Prostate gland (tissue), 2 donors: Measurements from ENCODE around the gene IL17RC. TPM values are rescaled to one million over a fixed set of nuclear protein-coding genes. Genes with fewer than 3 reads are reported as not detected.
"Not testable (repeated sequence)": the region's sequence is repeated elsewhere in the genome, so short reads cannot be mapped to it uniquely, and the experiment has no call there.

Source experiments
- DNase-seq: peaks from one replicate; pipeline ENCODE4 v3.0.0-alpha.2; 2019; ENCODE audit warnings: low spot score
- H3K27ac ChIP-seq, 2 donors: fragments of 200-600 bp; sonication (generic); 2 replicates each; pipeline ENCODE4 v1.5.1; 2017 to 2019
- H3K27me3 ChIP-seq: fragments of 200-600 bp; sonication (generic); replicated peaks from 2 replicates; pipeline ENCODE4 v1.5.1; 2019; ENCODE audit not compliant: insufficient read depth
- H3K36me3 ChIP-seq, 2 donors: fragments of 200-600 bp; sonication (generic); 1 replicate in 1 of 2; 2 replicates in 1 of 2; pipeline versions ENCODE4 v1.5.1 to v1.8.1; 2017 to 2019
- H3K4me1 ChIP-seq: fragments of 200-600 bp; sonication (generic); replicated peaks from 2 replicates; pipeline ENCODE4 v1.5.1; 2019
- H3K4me3 ChIP-seq, 2 donors: fragments of 200-600 bp; sonication (generic); 2 replicates each; pipeline ENCODE4 v1.5.1; 2017 to 2019
- H3K9me3 ChIP-seq: fragments of 200-600 bp; sonication (generic); 2 replicates; pipeline ENCODE4 v1.5.1; 2017
- POLR2A ChIP-seq: fragments of 450-650 bp; IDR thresholded peaks from one replicate; pipeline ENCODE4 v1.6.1; 2016; ENCODE audit warnings: antibody characterized with exemption, mild to moderate bottlenecking
- POLR2AphosphoS5 ChIP-seq: sonication (generic); formaldehyde crosslinking; IDR thresholded peaks from one replicate; pipeline ENCODE4 v1.6.1; 2017; ENCODE audit warnings: antibody characterized with exemption
- WGBS: methylation state at CpG from one replicate; pipeline ENCODE4 v1.1.5; 2018; 5-methylcytosine and 5-hydroxymethylcytosine counted together
- intact Hi-C: fragments of 100-400 bp; cut with DNase I; formaldehyde crosslinking; loops from one replicate; pipeline ENCODE4 v1.14.2; 2022
- total RNA-seq, 2 donors: library from RNA; depleted of rRNA; stranded (reverse); fragments of >200 nt; gene quantifications; one replicate each; pipeline ENCODE4 v1.1.0, GENCODE V29; 2016
- TF ChIP-seq, protein P1 (sequence below), 4 experiments: fragments of 200-600 bp in 2 of 4; fragments of 450-650 bp in 2 of 4; sonication (generic) in 2 of 4; IDR thresholded peaks; 1 replicate in 3 of 4; 2 replicates in 1 of 4; pipeline ENCODE4 v1.5.1; 2016 to 2019; ENCODE audit warnings: antibody characterized with exemption in 4 of 4, mild to moderate bottlenecking in 2 of 4, moderate library complexity in 2 of 4

Gene IL17RC
- total RNA-seq, 2 donors from 2014 or later, result 80.7 to 152 TPM

DNA sequence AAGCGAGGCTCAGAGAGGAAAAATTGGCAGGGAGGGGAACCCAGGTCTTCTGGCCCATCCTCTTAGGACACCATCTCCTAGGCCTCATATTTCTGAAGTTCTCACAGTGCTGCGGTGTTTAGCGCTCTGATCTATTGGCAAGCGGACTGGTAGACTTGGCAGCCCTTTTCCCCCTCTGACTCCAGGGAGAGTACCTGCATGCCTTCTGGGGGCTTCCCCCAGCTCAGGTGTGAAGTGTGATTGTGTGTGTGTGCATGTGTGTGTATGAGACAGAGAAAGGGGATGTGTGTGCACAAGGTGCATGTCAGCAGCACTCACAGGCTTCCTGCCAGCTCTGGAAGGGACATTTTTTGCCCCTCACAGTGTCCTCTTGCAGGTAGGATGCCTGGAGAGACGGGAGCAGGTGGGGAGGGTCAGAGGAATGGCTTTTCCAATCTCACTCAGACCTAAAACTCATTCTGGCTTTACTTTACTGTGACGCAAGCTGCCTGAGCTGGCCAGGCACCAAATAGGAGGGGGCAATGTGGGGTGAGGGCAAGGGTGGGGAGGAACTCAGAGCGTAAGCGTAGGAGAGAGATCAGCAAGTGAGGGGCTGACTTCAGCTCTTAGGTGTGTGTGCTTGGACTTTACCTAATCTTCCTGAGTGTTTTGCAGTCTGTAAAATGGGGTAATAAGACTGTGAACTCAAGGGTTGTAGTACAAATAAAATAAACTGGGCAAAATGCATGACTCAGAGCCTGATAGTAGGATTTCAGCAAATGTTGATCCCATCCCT is 18.2 kb upstream of the IL17RC start:
- TF ChIP-seq, protein P1, sequence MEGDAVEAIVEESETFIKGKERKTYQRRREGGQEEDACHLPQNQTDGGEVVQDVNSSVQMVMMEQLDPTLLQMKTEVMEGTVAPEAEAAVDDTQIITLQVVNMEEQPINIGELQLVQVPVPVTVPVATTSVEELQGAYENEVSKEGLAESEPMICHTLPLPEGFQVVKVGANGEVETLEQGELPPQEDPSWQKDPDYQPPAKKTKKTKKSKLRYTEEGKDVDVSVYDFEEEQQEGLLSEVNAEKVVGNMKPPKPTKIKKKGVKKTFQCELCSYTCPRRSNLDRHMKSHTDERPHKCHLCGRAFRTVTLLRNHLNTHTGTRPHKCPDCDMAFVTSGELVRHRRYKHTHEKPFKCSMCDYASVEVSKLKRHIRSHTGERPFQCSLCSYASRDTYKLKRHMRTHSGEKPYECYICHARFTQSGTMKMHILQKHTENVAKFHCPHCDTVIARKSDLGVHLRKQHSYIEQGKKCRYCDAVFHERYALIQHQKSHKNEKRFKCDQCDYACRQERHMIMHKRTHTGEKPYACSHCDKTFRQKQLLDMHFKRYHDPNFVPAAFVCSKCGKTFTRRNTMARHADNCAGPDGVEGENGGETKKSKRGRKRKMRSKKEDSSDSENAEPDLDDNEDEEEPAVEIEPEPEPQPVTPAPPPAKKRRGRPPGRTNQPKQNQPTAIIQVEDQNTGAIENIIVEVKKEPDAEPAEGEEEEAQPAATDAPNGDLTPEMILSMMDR (IDR thresholded peaks at IDR 0.05), result no peak
- TF ChIP-seq POLR2AphosphoS5, result no peak
- no peak for TF ChIP-seq POLR2A
- WGBS, result 50% methylated on average over 8 of the region's 8 CpGs
- no peak for DNase-seq
- Histone ChIP-seq H3K4me1 (no peaks in the 10 kb centered on the region), H3K36me3 (peaks cover 0 to 3% of the 10 kb centered on the region in 2 donors), H3K27me3 (no peaks in the 10 kb centered on the region), H3K4me3 (no peak overlapping the region), H3K9me3 (no peaks in the 10 kb centered on the region), H3K27ac (peak overlapping the region; percentile 75 to 86)
- intact Hi-C loops, result no loop called here

DNA sequence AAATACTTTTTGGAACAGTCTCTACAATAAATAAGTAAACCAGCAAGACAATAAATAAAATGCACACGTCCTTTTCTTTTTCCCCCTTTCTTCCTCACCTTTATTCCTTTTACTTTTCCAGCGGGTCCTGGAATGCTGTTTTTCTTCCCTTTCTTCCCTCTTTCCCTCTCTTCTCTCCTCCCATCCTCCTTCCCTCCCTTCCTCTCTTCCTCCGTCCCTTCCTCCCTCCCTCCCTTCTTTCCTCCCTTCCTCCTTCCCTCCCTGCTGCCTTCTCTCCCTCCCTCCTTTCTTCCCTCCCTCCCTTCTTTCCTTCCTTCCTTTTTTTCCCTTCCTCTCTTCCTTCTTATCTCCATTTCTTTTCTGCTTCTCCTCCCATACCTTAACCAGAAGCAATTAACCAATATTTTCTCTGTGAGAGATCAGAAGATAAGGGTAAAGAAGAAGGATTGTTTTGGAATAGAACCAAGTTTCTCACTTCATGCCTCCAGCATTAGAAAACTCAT is 17.6 kb upstream of the IL17RC start:
- 51% methylated on average over 3 of the region's 3 CpGs for WGBS
- intact Hi-C loops, result no loop called here

DNA sequence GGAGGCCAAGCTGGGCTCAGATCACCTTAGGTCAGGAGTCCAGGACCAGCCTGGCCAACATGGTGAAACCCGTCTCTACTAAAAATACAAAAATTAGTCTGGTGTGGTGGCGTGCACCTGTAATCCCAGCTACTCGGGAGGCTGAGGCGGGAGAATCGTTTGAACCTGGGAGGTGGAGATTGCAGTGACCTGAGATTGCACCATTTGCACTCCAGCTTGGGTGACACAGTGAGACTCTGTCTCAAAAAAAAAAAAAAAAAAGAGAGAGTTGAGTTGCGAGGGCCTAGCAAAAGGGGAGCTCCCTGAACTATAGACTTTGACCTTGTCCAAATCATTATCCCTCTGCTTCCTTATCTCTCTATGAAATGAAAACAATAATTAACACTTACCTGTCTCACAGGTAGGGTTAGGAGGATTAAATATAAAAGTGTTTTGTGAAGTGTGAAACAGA is 15.9 kb upstream of the IL17RC start:
- H3K4me3 ChIP-seq, H3K27ac ChIP-seq, intact Hi-C loops, H3K4me1 ChIP-seq, H3K27me3 ChIP-seq, H3K9me3 ChIP-seq, DNase-seq, H3K36me3 ChIP-seq: not testable (repeated sequence)
- 97% methylated on average over 6 of the region's 6 CpGs for WGBS

More for the DNA sequence above, 17.6 kb upstream of the IL17RC start:
- Histone ChIP-seq H3K27me3 (no peaks in the 10 kb centered on the region), H3K4me1 (no peaks in the 10 kb centered on the region), H3K27ac (peak overlapping the region in 1 of 2 donors; percentile 86), H3K36me3 (no peaks in the 10 kb centered on the region), H3K4me3 (no peak overlapping the region), H3K9me3 (no peaks in the 10 kb centered on the region)
- TF ChIP-seq POLR2A, result no peak
- no peak for DNase-seq

DNA sequence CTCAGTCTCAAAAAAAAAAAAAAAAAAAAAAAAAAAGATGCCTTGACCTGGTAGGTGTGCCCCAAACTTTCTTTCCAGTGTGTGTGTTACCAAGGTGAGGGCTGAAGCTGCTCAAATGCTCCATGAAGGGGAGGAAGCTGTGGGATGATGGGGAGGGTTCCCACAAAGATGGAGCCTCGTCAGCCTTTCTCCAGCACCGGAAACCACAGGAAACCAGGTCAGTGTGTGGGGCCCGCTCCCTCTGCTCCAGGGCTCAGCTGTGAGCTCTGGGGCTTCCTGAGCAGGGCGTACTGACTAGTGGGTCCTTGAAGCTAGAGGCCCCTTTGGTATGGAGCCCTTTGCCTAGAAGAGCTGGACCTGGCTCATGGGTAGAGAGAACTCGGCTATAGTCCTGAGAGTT is 14.9 kb upstream of the IL17RC start:
- intact Hi-C loops, result no loop called here
- 69% methylated on average over 5 of the region's 5 CpGs for WGBS
- Histone ChIP-seq H3K27ac (peak overlapping the region in 1 of 2 donors; percentile 70), H3K4me1 (no peaks in the 10 kb centered on the region), H3K27me3 (no peaks in the 10 kb centered on the region), H3K4me3 (no peak overlapping the region), H3K9me3 (no peaks in the 10 kb centered on the region), H3K36me3 (no peaks in the 10 kb centered on the region)
- TF ChIP-seq POLR2AphosphoS5 (no peak), POLR2A (no peak)
- TF ChIP-seq, protein P1 (IDR thresholded peaks at IDR 0.05), result no peak
- DNase-seq, result no peak

DNA sequence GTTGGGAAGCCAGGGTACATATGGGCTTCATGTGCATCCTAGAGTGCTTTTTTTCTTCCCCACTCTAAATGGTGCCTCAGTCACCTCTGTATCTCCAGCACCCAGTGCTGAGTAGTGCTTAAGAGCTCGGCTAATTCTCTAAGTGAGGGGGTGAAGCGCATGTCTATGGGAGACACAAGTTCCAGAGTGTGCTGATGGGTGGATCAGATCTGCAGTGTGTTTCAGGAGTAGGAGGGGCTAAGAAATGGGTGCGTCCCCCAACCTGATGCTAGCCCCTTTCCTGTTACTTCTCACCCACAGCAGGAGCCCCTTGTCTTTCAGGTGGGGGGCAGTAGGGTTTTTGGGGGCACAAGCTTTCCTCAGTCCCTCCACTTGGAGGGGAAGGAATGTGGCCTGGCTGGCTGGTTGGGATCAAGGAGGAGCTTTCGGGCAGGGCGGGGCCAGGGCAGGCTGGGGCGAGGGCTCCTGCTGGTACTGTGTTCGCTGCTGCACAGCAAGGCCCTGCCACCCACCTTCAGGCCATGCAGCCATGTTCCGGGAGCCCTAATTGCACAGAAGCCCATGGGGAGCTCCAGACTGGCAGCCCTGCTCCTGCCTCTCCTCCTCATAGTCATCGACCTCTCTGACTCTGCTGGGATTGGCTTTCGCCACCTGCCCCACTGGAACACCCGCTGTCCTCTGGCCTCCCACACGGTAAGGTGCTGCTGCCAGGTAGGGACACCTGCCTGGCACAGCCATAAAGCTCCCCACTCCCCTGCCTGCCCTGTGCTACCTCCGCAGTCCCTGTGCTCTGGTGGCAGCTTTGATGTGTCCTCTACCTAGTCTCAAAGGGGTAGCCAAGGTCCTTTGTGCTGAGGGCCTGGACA is 14.3 kb upstream of the IL17RC start, which contains the start of gene IL17RE:
Gene IL17RE, plus strand, starts transcription at position 477 of the 866 bp plus-strand sequence. Its CDS starts 85 bp downstream, at position 562.
- H3K36me3 ChIP-seq, result no peaks in the 10 kb centered on the region
- no peaks in the 10 kb centered on the region for H3K9me3 ChIP-seq
- 16% methylated on average over 13 of the region's 13 CpGs for WGBS
- no peaks in the 10 kb centered on the region for H3K27me3 ChIP-seq
- peak within 1 kb of the TSS; percentile 47 to 70 for H3K27ac ChIP-seq
- no peaks in the 10 kb centered on the region for H3K4me1 ChIP-seq
- peak within 1 kb of the TSS; percentile 22 to 28 for H3K4me3 ChIP-seq
- TF ChIP-seq POLR2AphosphoS5 (no peak), POLR2A (peak; percentile 52)
- peak; percentile 66 for DNase-seq
- intact Hi-C loops, result no loop called here

DNA sequence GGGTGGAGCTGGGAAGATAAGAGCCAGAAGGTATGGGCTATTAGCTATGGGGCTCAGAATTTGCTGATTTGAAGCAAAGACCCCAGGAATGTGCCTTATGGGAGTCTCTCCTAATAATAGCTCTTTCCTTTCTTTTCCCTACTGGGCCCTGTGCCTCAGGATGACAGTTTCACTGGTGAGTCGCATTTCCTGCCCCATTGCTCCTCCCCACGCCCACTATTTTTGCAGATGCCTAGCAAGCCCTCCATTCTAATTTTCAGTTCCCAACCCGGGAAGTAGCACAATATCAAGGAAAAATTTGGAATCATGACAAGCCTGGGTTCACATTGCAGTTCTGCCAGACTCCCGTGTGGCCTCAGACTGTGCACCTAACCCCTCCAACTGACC is 13.7 kb upstream of the IL17RC start:
- Histone ChIP-seq H3K4me1 (no peaks in the 10 kb centered on the region), H3K9me3 (no peaks in the 10 kb centered on the region), H3K36me3 (no peaks in the 10 kb centered on the region), H3K4me3 (peak overlapping the region; percentile 22 to 28), H3K27ac (peak overlapping the region; percentile 47 to 70), H3K27me3 (no peaks in the 10 kb centered on the region)
- intact Hi-C loops, result no loop called here
- DNase-seq, result no peak
- 19% methylated on average over 4 of the region's 4 CpGs for WGBS
- TF ChIP-seq POLR2AphosphoS5 (no peak), POLR2A (no peak)
- TF ChIP-seq, protein P1 (IDR thresholded peaks at IDR 0.05), result no peak
